CD4-positive, alpha-beta T cell treated with Interleukin-12 subunit alpha and Interleukin-12 subunit beta, for 1 hour (primary cell): ENCODE data around the gene EME2.

Source experiments
- DNase-seq: peaks from one replicate; pipeline ENCODE4 v3.0.0-alpha.2; 2020

Gene EME2

DNA sequence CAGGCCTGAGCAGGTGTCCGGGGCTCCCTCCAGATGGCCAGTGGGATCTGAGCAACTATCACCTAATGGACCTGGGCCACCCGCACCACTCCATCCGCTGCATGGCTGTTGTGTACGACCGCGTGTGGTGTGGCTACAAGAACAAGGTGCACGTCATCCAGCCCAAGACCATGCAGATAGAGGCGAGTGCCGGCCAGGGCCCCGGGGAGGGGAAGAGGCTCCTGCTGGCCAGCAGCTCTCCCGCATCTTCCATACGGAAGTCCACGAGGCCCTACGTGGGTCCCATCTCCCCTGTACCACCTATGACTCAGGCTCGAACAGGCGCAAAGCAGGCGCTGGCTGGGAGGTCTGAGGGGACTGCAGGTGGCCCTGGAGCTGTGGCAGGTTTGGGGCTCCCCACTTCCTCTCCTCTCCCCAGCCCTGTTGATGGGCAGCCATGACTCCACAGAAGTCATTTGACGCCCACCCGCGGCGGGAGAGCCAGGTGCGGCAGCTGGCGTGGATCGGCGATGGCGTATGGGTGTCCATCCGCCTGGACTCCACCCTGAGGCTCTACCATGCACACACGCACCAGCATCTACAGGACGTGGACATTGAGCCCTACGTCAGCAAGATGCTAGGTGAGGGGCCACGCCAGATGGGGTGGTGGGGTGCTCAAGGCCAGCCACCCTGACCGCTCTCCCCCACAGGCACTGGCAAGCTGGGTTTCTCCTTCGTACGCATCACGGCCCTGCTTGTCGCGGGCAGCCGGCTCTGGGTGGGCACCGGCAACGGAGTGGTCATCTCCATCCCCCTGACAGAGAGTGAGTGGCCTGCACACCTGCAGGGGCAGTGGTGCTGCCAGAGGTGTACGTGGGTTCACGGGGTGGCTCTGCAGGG lies 5.3 kb upstream of the EME2 start:
- no peak for DNase-seq

DNA sequence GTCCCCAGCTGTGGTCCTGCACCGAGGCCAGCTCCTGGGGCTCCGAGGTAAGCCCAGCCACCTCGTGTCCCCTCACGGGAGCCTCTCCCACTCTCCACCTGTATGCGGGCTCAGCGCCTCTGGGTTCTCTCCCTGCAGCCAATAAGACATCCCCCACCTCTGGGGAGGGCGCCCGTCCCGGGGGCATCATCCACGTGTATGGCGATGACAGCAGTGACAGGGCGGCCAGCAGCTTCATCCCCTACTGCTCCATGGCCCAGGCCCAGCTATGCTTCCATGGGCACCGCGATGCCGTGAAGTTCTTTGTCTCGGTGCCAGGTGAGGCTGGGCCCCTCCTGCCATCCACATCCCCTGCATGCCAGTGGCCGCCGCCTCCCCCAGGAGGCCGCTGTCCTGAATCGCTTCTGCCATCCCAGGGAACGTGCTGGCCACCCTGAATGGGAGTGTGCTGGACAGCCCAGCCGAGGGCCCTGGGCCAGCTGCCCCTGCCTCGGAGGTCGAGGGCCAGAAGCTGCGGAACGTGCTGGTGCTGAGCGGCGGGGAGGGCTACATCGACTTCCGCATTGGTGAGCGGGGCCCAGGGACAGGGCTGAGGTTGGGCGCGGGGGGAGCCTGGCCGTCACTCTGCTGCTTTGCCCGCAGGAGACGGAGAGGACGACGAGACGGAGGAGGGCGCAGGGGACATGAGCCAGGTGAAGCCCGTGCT lies 4.4 kb upstream of the EME2 start:
- DNase-seq: no peak

DNA sequence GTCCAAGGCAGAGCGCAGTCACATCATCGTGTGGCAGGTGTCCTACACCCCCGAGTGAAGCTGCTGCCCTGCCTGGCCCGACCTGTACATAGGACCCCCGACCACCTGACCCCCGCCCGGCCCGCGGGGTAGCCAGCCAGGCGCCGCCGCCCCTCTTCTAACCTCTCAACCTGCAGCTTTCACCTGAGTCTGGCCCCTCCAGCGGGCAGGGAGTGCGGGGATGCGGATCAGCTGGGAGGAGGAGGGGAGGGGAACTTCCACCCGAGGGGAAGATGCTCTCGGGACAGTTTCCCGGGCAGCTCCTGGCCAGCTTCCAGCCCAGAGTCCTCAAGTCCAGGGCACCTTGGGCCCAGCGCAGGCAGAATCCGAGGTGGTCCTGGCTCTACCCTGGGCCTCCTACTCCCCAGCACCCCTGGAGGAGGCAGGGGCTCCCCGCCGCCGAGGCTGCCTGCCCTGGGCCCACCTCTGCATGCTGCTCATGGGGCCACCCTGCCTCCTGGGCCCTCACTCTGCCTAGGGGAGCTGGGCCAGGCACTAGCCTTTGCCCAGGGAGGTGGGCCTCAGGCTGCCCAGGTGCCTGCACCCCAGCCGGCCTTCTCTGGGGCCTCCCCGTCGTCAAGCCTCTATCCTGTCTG lies 3.7 kb upstream of the EME2 start:
- no peak for DNase-seq

DNA sequence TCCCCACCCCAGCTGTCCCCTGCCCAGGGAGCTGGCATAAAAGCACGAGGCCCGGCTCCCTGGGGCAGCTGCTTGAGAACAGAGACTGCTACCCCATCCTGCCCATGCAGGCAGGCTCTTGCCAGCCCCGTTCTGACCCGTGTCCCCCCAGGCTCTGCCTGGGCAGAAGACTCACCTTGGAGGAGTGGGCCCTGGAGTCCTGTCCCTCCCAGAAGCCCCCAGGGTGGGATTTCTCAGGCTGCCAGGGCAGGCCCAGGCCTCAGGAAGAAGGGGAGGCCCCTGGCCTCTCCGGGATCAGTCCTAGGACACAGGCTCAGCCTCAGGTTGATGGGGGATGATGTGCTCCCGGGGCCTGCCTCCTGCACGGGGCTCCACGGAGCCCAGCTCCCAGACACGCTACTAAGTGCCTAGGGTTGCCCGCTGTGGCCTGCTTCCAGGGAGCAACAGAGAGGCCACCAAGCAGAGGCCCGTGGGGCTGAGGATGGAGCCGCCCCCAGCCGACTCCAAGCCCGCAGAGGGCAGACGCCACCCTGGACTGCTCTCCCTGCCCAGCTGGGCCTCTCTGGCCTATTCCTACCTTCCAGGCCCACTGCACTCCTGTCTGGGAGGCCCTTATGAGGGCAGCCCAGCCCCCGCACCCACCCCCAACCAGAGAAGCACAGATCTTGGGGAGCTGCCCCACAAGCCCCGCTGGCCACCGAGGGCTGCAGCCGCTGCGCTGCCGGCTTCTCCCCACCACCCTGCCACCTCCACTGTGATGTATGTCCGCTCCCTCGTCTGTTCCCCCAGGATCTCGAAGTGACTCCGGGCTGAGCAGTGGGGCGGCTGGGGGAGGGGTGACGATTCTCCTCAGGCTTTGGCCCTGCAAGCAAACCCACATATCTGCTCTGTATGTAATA lies 3.0 kb upstream of the EME2 start:
- no peak for DNase-seq

DNA sequence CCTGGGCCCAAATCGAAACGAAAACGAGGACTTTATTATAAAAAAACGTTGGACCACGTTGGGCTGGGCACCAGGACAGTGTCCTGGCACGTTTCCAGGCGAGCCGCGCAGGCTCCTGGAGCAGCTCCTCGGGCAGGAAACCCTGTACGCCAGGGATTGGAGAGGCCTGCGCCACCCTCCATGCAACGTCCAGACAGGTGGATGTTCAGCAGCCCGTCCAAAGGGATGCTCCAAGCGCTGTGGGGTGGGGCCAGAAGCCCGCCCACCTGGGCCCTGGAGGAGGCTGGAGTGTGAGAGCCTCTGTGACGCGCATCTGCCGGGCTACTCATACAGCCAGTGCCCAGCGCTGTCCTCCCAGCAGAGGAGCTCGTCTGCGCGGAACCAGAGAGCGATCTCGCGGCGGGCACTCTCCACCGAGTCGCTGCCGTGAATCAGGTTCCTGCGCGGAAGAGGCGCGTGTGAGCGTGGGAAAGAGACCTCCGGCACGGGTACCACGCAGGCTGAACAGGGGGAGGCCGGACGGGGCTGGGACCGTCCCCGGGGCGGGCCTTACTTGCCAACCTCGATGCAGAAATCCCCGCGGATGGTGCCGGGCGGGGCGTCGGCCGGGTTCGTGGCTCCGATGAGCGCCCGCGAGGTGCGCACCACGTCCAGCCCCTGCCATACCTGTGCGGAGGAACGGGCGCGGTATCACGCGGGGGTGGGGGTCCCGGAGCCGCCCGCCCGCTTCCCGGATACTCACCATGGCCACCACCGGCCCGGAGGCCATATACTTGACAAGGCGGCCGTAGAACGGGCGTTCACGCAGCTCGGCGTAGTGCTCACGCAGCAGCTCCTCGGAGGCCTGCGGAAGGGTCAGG lies 2.1 kb upstream of the EME2 start:
- DNase-seq: peak; percentile 64

DNA sequence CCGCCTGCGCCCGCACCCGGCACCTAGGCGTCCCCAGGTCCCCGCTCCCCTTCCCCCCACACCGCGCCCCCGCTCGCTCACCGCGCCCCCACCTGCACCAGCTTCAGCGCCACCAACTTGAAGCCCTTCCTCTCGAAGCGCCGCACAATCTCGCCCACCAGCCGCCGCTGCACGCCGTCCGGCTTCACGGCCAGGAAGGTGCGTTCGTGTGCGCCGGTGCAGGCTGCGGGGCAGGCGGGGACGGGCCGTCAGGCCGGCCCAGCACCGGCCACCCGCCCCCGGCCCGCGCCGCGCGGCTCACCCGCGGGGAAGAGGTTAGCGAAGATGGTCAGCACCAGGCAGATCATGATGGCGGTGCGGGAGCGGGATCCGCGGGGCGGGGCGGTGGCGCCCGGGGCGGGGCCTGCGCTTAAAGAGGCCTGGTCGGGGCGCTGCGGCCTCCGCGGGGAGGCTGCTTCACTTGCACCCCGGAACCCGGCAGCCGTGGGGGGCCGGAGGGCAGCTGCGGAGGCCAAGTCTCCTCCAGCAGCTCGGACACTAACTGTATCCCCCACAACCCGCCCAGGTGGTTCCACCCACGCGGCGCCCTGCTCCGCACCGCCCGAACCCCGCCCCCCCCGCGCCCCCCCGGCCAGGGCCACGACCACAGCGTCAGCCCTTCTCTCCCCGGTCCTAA lies 1.3 kb upstream of the EME2 start, which contains the start of gene NME3:
Gene NME3, minus strand, starts transcription at position 356 of the 676 bp plus-strand sequence. Its CDS starts 9 bp downstream, at position 347.
- DNase-seq: peak; percentile 77

DNA sequence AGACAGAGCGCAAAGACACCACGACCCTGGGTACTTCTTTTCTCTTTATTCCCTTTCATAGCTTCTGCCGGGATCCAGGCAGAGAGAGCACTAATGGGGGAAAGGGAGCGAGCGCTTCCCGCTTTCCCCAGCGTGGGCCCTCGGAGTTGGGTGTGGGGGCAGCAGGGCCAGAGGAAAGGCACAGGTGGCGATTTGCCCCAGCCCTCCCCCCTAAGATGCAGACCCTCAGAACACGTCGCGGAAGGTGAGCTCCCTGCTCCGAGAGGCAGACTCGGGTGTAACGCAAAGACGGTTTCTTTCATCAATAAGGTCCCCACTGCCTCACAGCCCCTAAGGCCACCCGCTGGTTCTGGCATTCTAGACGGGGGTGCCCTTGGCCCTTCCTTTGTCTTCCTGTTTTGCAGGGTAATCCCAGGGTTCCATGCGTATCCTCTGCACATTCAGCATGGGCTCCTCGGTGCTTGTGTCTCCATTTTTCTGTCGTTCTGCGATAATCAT lies 697 bp upstream of the EME2 start:
- DNase-seq: no peak

DNA sequence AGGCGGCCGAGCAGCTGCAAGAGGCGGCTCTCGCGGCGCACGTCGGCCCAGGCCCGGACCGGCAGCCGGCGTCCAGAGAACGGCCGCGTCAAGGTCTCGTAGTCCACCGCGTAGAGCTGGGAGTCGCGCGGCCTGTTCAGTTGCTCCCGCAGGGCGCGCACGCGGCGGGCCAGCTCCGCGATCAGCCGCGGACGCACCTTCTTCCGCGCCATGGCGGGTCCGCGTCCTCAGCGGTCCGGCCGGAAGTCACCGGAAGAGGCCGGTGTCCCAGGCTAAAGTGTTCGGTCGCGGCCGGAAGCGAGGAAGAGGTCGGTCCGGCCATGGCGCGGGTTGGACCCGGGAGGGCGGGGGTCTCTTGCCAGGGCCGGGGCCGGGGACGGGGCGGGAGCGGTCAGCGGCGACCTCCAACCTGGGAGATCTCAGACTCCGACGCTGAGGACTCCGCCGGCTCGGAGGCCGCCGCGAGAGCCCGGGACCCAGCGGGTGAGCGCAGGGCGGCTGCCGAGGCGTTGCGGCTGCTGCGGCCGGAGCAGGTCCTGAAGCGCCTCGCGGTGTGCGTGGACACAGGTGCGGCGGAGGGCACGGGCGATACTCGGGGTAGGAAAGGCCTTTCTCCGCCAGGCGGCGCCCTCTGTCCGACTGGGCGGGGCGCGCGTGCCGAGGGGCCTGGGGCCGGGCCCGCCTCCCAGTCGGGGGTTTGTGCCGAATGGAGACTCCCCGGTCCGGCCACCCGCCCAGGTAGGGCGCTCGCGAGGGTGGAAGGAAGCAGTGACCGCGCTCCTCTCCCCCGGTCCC lies 495 bp downstream of the EME2 start, which contains the start of gene MRPS34:
Gene MRPS34, minus strand, starts transcription at position 227 of the 795 bp plus-strand sequence. Its CDS starts 15 bp downstream, at position 212.
- peak; percentile 85 for DNase-seq

DNA sequence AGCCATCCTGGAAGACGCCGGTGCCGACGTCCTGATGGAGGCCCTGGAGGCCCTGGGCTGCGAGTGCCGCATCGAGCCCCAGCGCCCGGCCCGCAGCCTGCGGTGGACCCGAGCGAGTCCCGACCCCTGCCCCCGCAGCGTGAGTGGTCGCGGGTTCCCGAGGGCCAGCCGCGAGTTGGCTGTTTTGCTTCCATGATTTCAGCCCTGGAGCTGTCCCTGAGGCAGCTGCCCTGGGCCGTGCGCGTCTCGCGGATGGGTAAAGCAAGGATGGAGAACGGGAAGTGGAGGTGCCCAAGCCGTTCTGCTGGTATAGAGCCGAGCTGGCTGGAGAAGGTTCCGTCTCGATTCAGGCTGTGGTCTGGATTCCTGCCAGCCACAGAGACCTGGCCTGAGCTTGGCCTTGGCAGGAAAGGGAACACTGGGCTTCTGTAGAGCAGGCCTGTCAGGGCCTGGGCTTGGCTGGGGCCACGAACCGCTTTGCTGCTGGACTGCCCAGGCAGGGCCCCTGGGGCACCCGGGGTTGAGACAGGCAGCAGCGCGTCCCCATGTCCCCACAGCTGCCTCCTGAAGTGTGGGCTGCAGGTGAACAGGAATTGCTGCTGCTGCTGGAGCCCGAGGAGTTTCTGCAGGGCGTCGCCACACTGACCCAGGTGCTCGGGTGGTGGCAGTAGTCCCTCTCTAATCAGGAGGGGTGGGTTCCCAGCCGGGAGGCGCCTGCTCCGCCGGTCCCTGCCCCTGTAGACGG lies 1.3 kb downstream of the EME2 start:
- DNase-seq: peak; percentile 18

DNA sequence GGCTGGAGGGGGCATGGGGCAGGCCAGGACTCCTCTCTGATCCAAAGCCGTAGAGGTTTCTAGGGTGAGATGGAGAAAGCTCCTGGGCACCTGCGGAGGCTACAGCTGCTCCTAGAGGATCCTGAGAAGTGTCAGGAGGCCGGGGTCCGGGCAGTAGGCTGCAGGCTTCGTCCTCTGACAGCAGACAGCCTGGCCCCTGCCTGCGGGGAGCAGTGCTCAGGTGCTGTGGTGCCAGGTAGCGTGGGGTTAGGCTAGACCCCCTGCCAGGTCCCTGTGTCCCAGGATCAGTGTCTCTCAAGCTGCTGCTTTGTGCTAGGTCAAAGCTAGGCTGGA lies 1.8 kb downstream of the EME2 start:
- no peak for DNase-seq

DNA sequence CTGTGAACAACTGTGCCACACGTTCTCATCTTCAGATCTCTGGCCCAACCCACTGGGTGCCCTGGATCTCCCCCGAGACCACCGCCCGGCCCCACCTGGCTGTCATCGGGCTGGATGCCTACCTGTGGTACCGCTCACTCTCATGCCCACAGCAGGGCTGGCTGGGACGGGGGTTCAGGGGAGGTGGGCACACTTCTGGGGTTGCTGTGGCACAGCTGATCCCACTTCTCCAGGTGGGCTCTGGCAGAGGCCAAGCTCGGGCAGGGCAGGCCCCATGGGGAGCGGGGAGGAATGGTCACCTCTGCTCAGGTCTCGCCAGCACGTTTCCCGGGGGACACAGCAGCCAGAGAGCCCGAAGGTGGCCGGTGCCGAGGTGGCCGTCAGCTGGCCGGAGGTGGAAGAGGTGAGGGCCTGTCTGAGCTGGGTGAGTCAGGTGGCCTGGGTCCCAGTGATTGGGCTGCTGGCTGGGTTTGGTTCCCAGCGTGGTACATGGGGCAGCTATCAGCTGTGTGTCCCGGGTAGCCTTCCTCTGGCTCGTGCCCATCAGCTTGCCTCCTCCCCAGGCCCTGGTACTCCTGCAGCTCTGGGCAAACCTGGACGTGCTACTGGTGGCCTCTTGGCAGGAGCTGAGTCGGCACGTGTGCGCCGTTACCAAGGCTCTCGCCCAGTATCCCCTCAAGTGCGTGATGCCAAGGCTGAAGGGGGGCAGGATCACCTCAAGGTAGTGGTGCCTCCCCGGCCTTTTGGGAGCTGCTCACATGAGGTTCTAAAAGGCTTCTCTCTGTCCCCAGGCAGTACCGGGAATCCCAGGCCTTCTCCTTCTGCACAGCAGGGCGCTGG lies 2.6 kb downstream of the EME2 start:
- DNase-seq: no peak

DNA sequence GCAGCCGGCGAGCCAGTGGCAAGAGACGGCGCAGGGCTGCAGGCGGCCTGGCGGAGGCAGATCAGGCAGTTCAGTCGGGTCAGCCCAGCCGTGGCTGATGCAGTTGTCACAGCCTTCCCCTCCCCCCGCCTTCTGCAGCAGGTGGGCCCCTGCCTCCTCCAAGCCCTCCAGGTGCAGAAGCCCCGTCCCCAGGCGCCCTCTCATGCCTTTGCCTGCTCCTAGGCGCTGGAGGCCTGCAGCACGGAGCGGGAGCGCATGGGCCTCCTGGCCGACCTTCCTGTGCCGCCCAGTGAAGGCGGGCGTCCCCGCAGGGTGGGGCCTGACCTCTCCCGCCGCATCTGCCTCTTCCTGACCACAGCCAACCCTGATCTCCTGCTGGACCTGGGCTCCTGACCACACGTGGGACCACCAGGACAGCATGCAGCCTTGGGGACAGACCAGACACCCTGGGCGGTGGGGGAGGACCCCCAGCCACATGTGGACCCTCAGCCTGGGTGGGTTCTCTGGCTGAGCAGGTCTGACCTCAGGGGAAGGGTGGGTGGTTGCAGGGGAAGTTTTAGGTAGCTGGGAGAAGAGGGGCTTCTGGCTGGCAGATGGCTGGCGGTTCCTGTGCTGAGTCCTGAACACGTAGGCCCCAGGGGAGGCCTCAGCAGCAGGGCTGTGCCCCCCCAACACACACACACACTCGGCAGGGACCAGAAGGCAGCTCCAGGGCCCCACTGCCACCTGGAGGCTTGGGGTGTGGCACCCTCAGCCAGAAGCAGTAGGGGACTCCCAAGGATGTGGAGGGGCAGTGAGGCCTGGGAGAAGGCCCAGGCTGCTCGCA lies 3.4 kb downstream of the EME2 start:
- no peak for DNase-seq

DNA sequence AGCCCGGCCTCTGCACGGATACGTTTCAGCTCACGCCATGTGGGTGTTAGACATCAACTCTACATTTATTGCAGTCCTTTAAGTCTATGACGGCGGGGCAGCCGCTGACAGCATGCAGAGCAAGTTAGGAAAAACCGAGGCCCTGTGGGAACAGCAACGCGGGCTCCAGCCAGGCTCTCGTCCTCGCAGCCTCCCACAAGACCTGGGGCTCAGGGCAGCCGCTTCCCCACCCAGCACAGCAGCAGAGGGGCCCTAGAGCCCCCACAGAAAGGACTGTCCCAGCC lies 4.0 kb downstream of the EME2 start:
- DNase-seq: no peak

DNA sequence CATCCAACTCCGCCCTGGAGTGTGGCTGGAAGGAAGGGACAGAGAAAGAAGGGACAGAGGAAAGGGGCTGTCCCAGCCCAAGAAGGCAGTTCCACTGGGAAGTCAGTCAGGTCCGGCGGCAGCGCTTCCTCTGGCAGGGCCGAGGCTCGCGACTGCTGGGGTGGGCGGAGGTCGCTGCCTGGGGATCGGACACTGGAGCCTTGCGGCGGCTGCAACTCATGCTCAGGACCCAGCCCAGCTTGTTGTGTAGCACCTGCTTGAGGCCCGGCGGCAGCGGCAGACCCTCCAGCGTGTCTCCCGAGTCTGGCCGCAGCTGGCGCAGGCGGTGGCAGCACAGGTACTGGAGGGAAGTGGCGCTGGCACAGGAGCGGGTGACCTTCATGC lies 4.4 kb downstream of the EME2 start:
- no peak for DNase-seq

DNA sequence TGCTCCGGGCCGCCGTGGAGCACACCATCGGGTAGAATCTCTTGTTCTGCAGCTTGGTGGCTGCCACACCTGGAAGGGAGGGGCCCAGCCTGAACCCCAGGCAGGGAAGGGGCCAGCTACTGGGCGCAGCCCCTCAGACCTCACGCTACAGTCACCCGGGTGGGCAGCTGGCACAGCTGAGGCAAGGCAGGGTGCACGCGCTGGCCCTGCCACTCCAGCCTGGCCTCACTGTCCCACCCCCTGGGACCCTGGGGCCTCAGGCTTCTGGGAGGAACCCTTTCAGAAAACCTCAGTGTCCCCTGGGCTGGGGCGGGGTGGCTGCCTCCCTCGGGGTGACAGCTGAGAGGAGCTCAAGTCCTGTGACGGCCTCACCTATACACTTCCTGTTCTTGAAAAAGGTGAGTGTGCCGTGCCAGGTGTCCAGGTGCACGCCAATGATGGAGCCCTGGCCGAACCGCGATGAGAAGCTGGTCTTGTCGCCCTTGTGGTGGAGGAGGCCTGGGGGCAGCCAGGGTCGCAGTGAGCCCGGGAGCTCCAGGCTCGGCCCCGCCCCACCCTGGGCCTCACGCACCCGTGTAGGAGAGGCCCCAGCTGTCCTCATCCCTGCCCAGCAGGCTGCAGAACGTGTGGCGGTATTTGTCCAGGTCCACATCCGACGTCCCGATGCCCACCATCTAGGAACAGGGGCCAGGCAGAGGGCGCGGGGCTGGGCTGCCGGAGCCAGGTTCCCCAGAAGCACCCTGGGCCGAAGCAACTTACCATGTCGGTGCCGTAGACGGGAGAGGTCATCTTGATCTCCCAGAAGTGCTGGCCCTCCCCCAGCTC lies 5.0 kb downstream of the EME2 start:
- no peak for DNase-seq
